Upper lobe of left lung (tissue), 4 donors: ENCODE results near the gene COBL.

Source experiments
- CTCF ChIP-seq, 6 experiments: fragments of 450-650 bp in 4 of 6; fragments of 200-600 bp in 2 of 6; sonication (generic) in 2 of 6; IDR thresholded peaks; one replicate each; pipeline ENCODE4 v1.5.1; 2016 to 2019; ENCODE audit warnings: antibody characterized with exemption in 6 of 6
- POLR2AphosphoS5 ChIP-seq, 2 donors: sonication (generic); formaldehyde crosslinking; IDR thresholded peaks; one replicate each; pipeline ENCODE4 v1.5.1; 2017; ENCODE audit warnings: antibody characterized with exemption in 2 of 2

GRCh38 chr7:51329696-51330263 is 13.2 kb upstream of the COBL start:
- TF ChIP-seq CTCF (IDR thresholded peaks at IDR 0.05) (no peak), POLR2AphosphoS5 (IDR thresholded peaks at IDR 0.05) (no peak)
